Uterus (tissue), 2 donors: ENCODE measurements around the gene MEP1B.

Experiments used
- CTCF ChIP-seq, 4 experiments: fragments of 200-600 bp in 2 of 4; fragments of 450-650 bp in 2 of 4; sonication (generic) in 2 of 4; IDR thresholded peaks; one replicate each; pipeline ENCODE4 v1.5.1; 2016 to 2019; ENCODE audit warnings: antibody characterized with exemption in 4 of 4, mild to moderate bottlenecking in 2 of 4, moderate library complexity in 1 of 4
- POLR2A ChIP-seq, 2 donors: fragments of 450-650 bp; IDR thresholded peaks; one replicate each; pipeline ENCODE4 v1.6.1; 2016; ENCODE audit warnings: antibody characterized with exemption in 2 of 2, mild to moderate bottlenecking in 1 of 2, moderate library complexity in 1 of 2

GRCh38 chr18:32258558-32259204 lies 68.8 kb downstream of the MEP1B start:
- TF ChIP-seq CTCF (IDR thresholded peaks at IDR 0.05) (no peak), POLR2A (IDR thresholded peaks at IDR 0.05) (no peak)
